Stimulated activated CD4-positive, alpha-beta T cell treated with anti-CD3 and anti-CD28 coated beads, Interleukin-4, amount 100 ng/mL, for 4 hours (primary cell): ENCODE measurements around the gene MEF2B.

Source experiments
- DNase-seq, 2 experiments: peaks; one replicate each; pipeline ENCODE4 v3.0.0-alpha.2; 2020

Gene MEF2B

GRCh38 chr19:19096641-19097627 lies 73.1 kb downstream of the MEF2B start:
- DNase-seq, result no peak

DNA sequence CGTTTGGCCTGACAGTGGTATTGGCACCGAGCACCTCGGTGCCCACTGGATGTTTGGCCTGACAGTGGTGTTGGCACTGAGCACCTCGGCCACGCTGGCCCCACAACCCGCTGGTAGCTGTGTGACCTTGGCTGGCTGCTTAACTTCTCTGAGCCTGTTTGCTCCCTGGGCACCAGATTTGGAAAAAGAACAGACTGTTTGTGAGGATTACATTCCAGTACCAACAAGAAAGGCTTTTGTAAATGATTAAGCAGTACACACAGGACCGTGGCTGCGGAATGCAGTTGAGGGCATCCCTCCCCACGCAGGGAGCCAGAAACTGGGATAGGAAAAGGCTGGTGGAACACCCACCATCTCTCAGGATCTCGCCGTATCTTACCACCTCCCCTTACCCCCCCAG lies 74.4 kb downstream of the MEF2B start:
- no peak for DNase-seq
